HG03060 (cell line): Measurements from ENCODE around the gene PCMT1.
"Not testable (repeated sequence)": the region's sequence is repeated elsewhere in the genome, so short reads cannot be mapped to it uniquely, and the experiment has no call there.

Experiments
- ATAC-seq: cut with Tn5 transposase; IDR thresholded peaks from one replicate; pipeline ENCODE4 v1.9.1; 2021; ENCODE audit warnings: low read depth, moderate number of reproducible peaks; ENCODE audit not compliant: unreplicated experiment

PCMT1 gene

DNA sequence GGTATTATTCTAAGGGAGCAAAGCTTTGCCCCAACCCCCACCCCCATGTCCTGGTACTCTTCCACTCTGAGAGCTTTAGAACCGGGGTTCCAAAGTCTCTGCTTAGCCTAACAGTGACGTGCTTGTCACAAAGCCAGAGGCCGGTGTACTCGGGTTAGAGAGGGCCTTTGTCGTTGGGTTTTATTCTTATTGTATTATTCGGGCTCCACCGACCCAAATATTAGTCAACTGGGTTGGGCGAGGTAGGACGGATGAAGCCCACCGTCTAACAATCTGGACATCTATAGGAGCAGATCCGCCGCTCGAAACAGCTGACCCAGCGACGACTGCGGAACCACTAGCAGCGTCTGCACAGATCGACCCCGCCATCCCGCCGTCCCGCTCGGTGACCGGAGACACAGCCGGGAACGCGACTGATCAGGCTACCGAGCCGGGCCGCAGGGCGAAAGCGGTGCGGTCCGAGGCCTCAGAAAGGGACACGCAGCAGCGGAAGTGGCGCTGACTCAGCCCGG lies 403 bp upstream of the PCMT1 start:
- ATAC-seq: not testable (repeated sequence)

- no peak for ATAC-seq
These were observed 632 bp downstream of the PCMT1 start for GRCh38 chr6:149750136-149750609.

GRCh38 chr6:149751239-149751638 lies 1.7 kb downstream of the PCMT1 start:
- no peak for ATAC-seq

DNA sequence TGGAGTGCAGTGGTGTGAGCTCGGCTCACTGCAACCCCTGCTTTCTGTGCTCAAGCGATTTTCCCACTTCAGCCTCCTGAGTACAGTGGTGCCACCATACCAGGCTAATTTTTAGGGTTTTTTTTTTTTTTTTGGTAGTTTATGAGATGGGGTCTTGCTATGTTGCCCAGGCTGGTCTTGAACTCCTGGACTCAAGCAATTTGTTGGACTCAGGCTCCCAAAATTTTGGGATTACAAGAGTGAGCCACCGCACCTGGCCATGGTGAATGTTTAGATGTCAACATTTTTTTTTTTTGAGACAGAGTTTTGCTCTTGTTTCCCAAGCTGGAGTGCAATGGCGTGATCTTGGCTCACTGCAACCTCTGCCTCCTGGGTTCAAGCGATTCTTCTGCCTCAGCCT lies 2.4 kb downstream of the PCMT1 start:
- ATAC-seq: not testable (repeated sequence)

DNA sequence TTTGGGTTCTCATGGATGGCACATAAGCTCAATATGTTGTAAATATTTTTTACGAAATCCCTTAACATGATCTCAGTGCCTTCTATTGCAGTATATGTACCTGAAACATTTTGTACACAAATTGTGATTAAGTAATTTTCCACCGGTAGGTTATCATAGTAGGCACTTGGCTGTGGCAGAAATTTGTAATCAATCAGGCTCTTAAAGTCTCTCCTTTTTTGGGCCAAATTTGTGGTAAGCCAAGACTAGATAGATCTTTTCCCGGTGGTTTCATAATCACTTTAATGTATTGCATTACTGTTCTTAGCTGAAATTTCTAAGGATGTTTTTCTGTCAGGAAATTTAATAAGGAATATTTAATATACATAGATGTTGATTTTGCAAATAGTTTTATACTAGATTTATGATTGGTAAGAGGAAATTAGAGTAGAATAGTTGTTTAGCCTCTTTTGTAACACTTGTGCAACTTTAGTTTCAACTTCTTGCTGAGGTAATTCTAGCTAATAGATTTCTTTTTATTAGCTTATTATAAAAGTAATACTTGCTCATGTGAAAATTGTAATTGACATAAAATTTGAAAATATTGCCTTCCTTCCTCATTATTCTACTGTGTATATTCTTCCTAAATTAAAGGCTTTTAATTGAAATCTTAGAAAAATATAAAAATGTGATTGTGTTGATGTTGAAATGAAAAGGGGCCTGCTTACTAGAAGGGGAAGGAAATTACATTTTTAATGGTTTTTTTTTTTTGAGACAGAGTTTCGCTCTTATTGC lies 3.2 kb downstream of the PCMT1 start:
- ATAC-seq: no peak

GRCh38 chr6:149753374-149753637 lies 3.8 kb downstream of the PCMT1 start:
- ATAC-seq: not testable (repeated sequence)

DNA sequence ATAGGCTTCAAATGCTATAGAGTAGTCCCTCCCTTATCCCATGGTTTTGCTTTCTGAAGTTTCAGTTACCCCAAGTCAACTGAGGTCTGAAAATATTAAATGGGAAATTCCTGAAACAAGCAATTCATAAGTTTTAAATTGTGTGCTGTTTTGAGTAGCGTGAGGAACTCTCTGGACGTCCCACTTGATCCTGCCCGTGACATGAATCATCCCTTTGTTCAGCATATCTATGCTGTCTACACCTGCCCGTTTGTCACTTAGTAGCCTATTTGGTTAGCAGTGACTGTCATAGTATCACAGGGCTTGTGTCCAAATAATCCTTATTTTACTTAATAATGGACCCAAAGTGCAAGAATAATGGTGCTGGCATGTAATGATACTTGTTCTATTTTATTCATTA lies 5.0 kb downstream of the PCMT1 start:
- no peak for ATAC-seq

DNA sequence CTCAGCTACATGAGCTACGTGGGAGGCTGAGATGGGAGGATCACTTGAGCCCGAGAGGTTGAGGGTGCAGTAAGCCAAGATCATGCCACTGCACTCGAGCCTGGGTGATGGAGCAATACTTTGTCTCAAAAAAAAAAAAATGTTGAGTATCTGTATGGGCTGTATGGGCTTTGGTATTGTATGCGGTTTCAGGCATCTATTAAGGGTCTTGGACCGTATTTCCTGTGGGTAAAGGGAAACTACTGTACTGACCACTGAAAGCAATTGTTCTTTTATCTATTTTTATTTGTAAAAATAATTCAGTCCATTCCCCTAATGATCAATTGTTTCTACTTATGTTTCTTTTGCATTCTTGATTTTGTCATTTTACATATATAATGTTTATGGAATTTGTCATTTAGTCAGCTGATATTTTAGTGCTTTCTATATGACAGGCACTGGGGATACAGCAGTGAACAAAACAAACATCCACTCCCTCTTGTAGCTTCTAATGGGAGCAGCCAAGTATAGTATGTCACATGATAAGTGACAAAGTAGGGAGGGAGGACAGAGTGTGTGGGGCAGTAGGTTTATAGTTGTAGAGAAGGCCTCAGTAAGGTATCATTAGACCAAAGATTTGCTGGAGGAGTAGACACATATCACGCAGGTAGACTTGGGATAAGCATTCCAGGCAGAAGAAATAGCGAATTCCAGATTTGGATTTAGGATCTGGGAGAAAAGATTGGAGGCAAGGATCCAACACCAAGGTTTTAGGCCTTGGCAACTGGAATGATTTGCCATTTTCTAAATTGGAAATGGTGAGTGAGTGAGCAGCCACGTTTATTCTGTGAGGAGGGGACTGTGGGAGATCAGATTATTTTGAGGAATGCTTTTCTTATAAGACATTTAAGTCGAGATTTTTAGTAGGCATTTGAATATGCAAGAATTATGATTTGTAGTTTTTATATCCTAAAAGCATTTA lies 6.0 kb downstream of the PCMT1 start:
- peak; percentile 59 for ATAC-seq

- ATAC-seq: no peak
These were observed 6.7 kb downstream of the PCMT1 start for GRCh38 chr6:149756261-149756636.

GRCh38 chr6:149761438-149761837 lies 11.9 kb downstream of the PCMT1 start:
- peak; percentile 98 for ATAC-seq

DNA sequence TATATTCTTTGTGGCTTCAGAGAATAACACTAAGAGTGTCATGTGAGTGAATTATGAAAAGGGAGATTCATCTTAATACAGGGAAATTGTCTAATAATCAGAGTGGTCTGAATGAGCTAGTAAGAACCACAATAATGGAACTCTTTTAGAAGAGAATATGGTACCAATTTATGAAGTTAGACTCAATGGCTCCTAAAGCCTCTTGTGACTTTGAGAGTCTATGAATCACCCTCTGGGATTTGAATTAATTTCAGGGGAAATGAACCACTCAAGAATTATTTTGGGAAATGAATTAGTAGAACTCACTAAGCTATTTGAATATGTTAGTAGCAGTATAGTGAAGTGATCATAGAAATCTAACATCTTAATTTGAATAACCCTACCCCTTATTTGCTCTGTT lies 14.3 kb downstream of the PCMT1 start:
- no peak for ATAC-seq

DNA sequence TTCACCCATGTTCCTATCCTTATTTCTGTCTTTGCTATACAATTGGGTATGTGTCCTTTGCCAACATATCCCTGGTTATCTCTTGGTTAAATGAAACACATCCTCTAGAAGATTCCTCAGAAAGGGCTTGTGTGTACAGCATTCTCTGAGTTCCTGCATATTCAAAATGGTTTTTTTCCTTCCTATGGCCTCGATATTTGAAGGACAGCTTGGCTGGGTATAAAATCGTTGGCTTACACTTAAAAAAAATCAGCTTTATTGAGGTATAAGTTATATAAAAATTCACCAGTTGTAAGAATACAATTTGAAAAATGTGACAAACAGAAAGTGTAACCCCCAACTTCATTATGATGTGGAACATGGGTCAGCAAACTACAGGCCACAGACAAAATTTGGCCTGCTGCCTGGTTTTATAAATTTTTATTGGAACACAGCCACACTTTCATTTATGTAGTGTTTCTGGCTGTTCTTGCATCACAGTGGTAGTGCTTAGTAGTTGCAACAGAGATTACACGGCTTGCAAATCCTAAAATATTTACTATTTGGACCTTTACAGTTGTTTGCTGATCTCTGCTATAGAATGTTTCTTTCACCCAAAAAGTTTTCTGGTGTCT lies 16.7 kb downstream of the PCMT1 start:
- no peak for ATAC-seq

- ATAC-seq: no peak
These were observed 20.1 kb downstream of the PCMT1 start for GRCh38 chr6:149769676-149770075.

DNA sequence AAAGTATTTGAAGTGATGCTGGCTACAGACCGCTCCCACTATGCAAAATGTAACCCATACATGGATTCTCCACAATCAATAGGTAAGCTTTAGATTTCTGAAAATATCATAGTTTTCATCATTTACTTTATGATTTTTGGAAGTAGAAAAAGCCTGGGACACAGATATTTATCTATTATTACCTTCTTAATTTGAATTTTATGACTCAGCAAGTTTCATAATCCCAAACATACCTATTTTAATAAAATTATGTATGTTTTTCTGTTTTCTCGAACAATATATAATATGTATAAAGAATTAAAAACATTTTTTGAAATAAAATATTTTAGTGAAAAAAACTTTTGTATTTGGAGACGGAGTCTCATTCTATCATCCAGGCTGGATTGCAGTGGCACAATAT lies 21.6 kb downstream of the PCMT1 start:
- no peak for ATAC-seq

GRCh38 chr6:149771925-149772324 lies 22.4 kb downstream of the PCMT1 start:
- ATAC-seq: no peak

- no peak for ATAC-seq
These were observed 28.1 kb downstream of the PCMT1 start for GRCh38 chr6:149777624-149778023.

- no peak for ATAC-seq
These were observed 30.1 kb downstream of the PCMT1 start for GRCh38 chr6:149779644-149779963.

GRCh38 chr6:149781715-149782114 lies 32.2 kb downstream of the PCMT1 start:
- no peak for ATAC-seq

DNA sequence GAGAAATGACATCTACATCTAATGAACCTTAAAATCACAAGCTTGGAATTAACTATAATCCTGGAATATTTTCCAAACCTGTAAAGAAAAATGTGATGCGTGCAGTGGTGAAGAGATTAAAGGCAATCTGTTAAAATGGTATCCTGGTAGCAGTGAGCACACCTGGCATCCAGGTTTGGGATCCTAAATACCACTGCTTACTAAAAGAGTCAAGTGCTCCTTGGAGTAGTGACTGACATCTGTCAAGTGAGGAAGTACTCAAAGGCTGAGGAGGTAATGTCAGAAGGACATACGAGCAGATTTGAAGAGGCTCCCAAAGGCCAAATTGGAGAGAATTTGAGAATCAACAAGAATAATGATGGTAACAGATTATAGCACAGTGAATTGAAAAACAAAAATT lies 32.8 kb downstream of the PCMT1 start:
- no peak for ATAC-seq

DNA sequence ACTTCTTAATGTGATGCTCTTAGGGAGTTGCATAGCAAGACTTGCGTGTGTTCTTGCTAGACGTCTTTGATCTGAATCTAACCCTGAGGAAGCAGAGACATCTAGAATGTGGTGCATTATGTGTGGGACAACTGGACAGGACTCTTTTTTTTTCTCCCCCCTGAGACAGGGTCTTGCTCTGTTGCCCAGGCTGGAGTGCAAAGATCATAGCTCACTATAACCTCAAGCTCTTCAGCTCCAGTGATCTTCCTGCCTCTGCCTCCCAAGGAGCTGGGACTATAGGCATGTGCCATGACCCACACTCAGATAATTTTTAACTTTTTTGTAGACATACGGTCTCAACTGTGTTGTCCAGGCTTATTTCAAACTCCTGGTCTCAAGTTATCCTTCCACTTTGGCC lies 34.0 kb downstream of the PCMT1 start:
- ATAC-seq: no peak

- ATAC-seq: no peak
These were observed 56.6 kb downstream of the PCMT1 start for GRCh38 chr6:149806127-149806526.
